ENCODE results near the gene LIPE. TPM values are rescaled to one million over a fixed set of nuclear protein-coding genes. Genes with fewer than 3 reads are reported as not detected.
A peak's percentile ranks its signal among the peaks of the same experiment; 100 is the strongest.
"Not testable (repeated sequence)": the region's sequence is repeated elsewhere in the genome, so short reads cannot be mapped to it uniquely, and the experiment has no call there.

Gene LIPE
- total and polyA plus RNA-seq, 4 donors: 6.7 to 34.2 (median 20.1) TPM

DNA sequence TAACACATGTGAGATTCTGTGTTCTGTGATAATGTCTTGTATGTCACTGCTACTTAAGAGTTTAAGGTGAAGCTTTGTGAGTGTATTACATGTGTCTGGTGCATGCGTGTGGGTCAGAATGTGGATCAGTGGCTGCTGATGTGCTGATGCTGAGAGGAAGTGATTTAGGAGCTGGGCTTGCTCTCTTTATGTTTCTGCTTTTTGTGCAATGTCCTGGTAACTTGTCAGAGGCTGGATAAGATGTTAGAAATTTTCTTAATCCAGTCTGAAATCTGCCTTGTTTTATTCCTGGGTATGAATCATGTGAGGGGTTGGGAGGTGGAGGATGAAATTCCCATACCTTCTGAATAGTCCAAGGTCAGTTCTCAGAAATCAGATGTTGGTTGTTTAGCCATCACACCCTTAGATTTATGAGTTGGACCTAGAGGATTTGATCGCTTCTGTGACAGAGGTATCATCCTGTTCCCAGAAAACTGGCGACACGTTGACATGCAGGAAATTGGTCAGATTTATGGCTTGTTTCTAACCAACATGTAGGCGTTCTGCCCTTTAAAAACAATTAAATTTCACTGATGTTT lies 40.1 kb upstream of the LIPE start:
- Histone ChIP-seq H3K4me3 (ENCODE audit: low read depth, low read length) (no peak overlapping the region), H3K9me3 (ENCODE audit: control insufficient read depth, insufficient read depth, low read length) (no peaks in the 10 kb centered on the region), H3K36me3 (ENCODE audit: control insufficient read depth, insufficient read depth, low read length) (no peaks in the 10 kb centered on the region), H3K4me1 (ENCODE audit: control insufficient read depth, insufficient read depth, low read length) (peaks cover 7% of the 10 kb centered on the region), H3K27me3 (ENCODE audit: control insufficient read depth, insufficient read depth, low read length) (no peaks in the 10 kb centered on the region), H3K27ac (ENCODE audit: low read depth, low read length) (no peak overlapping the region)
- 57% methylated on average over 4 of the region's 5 CpGs for WGBS (ENCODE audit: insufficient coverage)
- no peak for DNase-seq (ENCODE audit: low read depth in 4 of 6, low spot score in 6 of 6)

DNA sequence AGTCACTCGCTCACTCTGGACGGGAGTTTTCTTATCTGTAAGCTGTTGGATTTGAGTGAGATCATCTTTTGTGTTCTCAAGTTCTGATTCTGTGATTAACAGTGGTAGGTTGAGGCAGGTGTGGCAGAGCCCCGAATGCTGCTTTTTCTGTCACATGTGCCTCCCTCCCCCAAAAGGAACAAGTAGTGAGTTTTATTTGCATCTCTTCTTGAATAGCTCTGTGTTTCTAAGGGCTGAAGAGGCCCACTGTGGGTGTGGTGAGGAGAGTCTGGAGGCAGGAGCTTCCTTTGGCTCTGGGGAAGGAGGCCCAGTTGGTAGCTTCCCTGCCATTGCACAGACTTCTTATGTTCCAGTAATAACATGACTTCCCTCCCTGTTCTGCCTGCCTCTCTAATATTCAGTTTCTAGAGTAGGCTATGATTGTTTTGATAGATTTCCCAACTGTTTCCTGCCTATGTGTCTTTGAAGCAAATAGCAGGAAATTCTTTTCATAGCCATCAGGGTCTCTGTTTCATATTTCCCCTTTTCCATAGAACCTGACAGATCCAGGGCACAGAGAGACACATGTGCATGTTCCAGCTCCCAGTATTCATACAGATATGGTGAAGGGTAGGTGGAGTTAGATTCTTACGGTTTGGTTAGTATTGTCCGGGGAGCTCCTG lies 39.5 kb upstream of the LIPE start:
- H3K36me3 ChIP-seq (ENCODE audit: control insufficient read depth, insufficient read depth, low read length): no peaks in the 10 kb centered on the region
- H3K4me3 ChIP-seq (ENCODE audit: low read depth, low read length): no peak overlapping the region
- peak overlapping the region; percentile 25 for H3K27ac ChIP-seq (ENCODE audit: low read depth, low read length)
- DNase-seq (ENCODE audit: low read depth in 4 of 6, low spot score in 6 of 6): peak in 1 of 6 donors; percentile 10
- H3K9me3 ChIP-seq (ENCODE audit: control insufficient read depth, insufficient read depth, low read length): no peaks in the 10 kb centered on the region
- 72% methylated on average over 3 of the region's 5 CpGs for WGBS (ENCODE audit: insufficient coverage)
- no peaks in the 10 kb centered on the region for H3K27me3 ChIP-seq (ENCODE audit: control insufficient read depth, insufficient read depth, low read length)
- peaks cover 7% of the 10 kb centered on the region for H3K4me1 ChIP-seq (ENCODE audit: control insufficient read depth, insufficient read depth, low read length)

DNA sequence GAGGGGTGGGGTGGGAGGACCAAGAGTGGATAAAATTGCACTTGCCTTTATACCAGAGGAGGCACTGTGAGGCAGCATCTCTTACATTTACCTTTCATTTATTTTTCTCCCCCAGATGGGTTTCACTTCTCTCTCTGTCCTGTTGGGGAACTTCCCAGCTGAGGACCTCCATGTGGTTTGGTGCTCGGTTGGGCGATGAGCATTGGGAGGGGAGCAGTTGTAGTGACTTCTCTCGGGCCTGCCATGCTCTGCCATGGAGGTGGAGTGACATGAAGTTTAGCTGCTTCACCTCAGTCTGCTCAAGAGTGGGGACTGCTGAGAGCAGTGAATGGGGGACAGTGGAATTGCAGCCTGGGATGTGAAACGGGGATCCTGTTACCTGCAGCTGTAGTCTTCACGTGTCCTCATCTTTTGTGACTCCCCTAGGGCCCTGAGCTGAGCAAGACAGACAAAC lies 38.7 kb upstream of the LIPE start:
- no peak overlapping the region for H3K4me3 ChIP-seq (ENCODE audit: low read depth, low read length)
- no peak for DNase-seq (ENCODE audit: low read depth in 4 of 6, low spot score in 6 of 6)
- H3K9me3 ChIP-seq (ENCODE audit: control insufficient read depth, insufficient read depth, low read length): no peaks in the 10 kb centered on the region
- H3K4me1 ChIP-seq (ENCODE audit: control insufficient read depth, insufficient read depth, low read length): peaks cover 11% of the 10 kb centered on the region
- WGBS (ENCODE audit: insufficient coverage): 75% methylated on average over 5 of the region's 5 CpGs
- no peak overlapping the region for H3K27ac ChIP-seq (ENCODE audit: low read depth, low read length)
- no peaks in the 10 kb centered on the region for H3K36me3 ChIP-seq (ENCODE audit: control insufficient read depth, insufficient read depth, low read length)
- no peaks in the 10 kb centered on the region for H3K27me3 ChIP-seq (ENCODE audit: control insufficient read depth, insufficient read depth, low read length)

DNA sequence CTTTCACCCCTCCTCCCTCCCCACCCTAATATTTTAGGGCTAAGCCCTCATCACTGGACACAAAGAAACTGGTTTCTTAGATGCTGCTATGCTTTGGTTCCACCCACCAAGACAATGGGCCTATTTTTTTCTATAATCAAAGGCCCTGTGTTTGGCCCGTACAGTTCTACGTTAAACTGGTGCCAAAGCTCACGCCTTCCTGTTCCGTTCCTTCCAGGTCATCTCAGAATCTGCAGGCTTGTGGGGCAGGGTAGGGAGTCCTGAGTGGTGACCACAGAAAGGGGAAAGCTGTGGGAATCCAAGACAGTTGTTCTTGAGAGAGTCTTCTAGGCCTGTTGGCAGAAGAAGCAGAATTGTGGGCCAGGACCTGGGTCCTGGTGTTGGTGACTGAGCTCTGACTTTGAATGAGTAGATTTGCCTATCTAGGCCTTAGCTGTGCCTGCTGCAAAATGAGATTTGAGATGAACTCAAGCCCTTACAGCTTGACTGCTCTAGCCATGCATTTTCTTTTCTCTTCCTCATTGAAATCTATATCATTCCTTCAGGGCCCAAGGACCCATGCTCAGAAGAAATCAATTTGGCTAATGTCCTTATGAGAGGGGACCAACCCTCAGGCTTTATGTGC lies 34.6 kb upstream of the LIPE start:
- peak overlapping the region; percentile 67 for H3K27ac ChIP-seq (ENCODE audit: low read depth, low read length)
- H3K27me3 ChIP-seq (ENCODE audit: control insufficient read depth, insufficient read depth, low read length): no peaks in the 10 kb centered on the region
- peaks cover 11% of the 10 kb centered on the region for H3K4me1 ChIP-seq (ENCODE audit: control insufficient read depth, insufficient read depth, low read length)
- 26% methylated on average over 4 of the region's 4 CpGs for WGBS (ENCODE audit: insufficient coverage)
- H3K9me3 ChIP-seq (ENCODE audit: control insufficient read depth, insufficient read depth, low read length): no peaks in the 10 kb centered on the region
- peak in 1 of 6 donors; percentile 21 for DNase-seq (ENCODE audit: low read depth in 4 of 6, low spot score in 6 of 6)
- no peak overlapping the region for H3K4me3 ChIP-seq (ENCODE audit: low read depth, low read length)
- no peaks in the 10 kb centered on the region for H3K36me3 ChIP-seq (ENCODE audit: control insufficient read depth, insufficient read depth, low read length)

DNA sequence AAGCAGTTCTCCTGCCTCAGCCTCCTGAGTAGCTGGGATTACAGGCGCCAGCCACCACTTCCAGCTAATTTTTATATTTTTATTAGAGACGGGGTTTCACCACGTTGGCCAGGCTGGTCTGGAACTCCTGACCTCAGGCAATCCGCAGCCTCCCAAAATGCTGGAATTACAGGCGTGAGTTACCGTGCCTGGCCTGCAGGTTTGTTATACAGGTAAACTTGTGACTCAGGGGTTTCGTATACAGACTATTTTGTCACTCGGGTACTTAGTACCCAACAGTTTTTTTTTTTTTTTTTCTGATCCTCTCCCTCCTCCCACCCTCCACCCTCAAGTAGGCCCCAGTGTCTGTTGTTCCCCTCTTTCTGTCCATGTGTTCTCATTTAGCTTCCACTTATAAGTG lies 34.0 kb upstream of the LIPE start:
- H3K27ac ChIP-seq (ENCODE audit: low read depth, low read length): peak overlapping the region; percentile 52
- H3K9me3 ChIP-seq (ENCODE audit: control insufficient read depth, insufficient read depth, low read length); H3K4me1 ChIP-seq (ENCODE audit: control insufficient read depth, insufficient read depth, low read length); DNase-seq (ENCODE audit: low read depth in 4 of 6, low spot score in 6 of 6); H3K4me3 ChIP-seq (ENCODE audit: low read depth, low read length); H3K36me3 ChIP-seq (ENCODE audit: control insufficient read depth, insufficient read depth, low read length); H3K27me3 ChIP-seq (ENCODE audit: control insufficient read depth, insufficient read depth, low read length): not testable (repeated sequence)
- WGBS (ENCODE audit: insufficient coverage): 95% methylated on average over 3 of the region's 8 CpGs

DNA sequence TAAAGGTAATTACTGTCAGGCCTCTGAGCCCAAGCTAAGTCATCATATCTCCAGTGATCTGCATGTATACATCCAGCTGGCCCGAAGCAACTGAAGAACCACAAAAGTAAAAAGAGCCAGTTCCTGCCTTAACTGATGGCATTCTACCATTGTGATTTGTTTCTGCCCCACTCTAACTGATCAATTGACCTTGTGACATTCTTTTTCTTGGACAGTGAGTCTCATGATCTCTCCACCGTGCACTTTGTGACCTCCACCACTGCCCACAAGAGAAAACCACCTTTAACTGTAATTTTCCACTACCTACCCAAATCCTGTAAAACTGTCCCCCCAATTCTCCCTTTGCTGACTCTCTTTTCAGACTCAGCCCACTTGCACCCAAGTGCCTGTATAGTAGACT lies 32.7 kb upstream of the LIPE start:
- no peaks in the 10 kb centered on the region for H3K27me3 ChIP-seq (ENCODE audit: control insufficient read depth, insufficient read depth, low read length)
- no peak for DNase-seq (ENCODE audit: low read depth in 4 of 6, low spot score in 6 of 6)
- H3K4me3 ChIP-seq (ENCODE audit: low read depth, low read length): no peak overlapping the region
- H3K4me1 ChIP-seq (ENCODE audit: control insufficient read depth, insufficient read depth, low read length): peaks cover 5% of the 10 kb centered on the region
- H3K9me3 ChIP-seq (ENCODE audit: control insufficient read depth, insufficient read depth, low read length): no peaks in the 10 kb centered on the region
- H3K27ac ChIP-seq (ENCODE audit: low read depth, low read length): no peak overlapping the region
- no peaks in the 10 kb centered on the region for H3K36me3 ChIP-seq (ENCODE audit: control insufficient read depth, insufficient read depth, low read length)
- 100% methylated on average over 2 of the region's 2 CpGs for WGBS (ENCODE audit: insufficient coverage)

DNA sequence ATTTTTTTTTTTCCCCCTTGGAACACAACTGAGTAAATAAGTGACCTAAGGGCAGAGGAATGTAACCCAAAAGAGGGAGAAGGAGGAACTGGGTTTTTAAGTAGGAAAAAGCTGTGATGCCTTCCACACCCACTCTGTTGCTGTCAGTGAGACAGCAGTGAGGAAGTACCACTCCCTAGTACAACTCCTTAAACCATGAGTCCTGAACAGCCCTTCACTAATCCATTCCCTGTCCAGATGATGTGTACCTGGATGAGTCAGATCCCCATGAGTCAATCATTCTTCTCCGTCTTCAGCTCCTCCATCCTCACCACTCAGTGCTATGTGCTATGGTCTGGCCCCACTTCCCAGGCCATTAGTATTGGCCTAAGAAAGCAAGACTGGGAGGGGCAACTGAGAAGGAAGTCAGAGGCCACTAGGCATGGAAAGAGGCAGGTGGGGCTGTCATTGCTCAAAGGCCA lies 28.5 kb upstream of the LIPE start:
- Histone ChIP-seq H3K27ac (ENCODE audit: low read depth, low read length) (no peak overlapping the region), H3K36me3 (ENCODE audit: control insufficient read depth, insufficient read depth, low read length) (no peaks in the 10 kb centered on the region), H3K27me3 (ENCODE audit: control insufficient read depth, insufficient read depth, low read length) (no peaks in the 10 kb centered on the region), H3K4me3 (ENCODE audit: low read depth, low read length) (no peak overlapping the region), H3K4me1 (ENCODE audit: control insufficient read depth, insufficient read depth, low read length) (no peaks in the 10 kb centered on the region), H3K9me3 (ENCODE audit: control insufficient read depth, insufficient read depth, low read length) (no peaks in the 10 kb centered on the region)
- DNase-seq (ENCODE audit: low read depth in 4 of 6, low spot score in 6 of 6): no peak
- WGBS (ENCODE audit: insufficient coverage): no CpG with 5 or more reads among the region's 1 CpG

DNA sequence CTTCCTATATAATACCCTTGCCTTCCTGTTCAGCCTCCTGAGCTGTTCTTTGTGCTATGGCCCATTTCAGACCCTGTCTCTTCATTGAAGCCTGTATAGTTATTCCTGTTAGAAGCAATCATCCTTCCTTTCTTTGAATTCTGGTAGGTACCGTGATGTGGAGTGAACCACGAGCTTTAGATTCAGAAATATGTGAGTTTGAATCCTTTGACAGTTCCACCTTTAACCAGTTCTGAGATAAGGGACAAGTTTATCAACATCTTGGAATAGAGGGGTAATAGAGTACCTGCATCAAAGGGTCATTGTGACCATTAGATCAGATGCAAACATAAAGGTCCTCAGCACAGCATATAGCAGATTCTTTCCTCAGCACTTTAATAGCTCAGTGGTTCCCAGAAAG lies 27.9 kb upstream of the LIPE start:
- no peaks in the 10 kb centered on the region for H3K36me3 ChIP-seq (ENCODE audit: control insufficient read depth, insufficient read depth, low read length)
- no peaks in the 10 kb centered on the region for H3K9me3 ChIP-seq (ENCODE audit: control insufficient read depth, insufficient read depth, low read length)
- H3K4me3 ChIP-seq (ENCODE audit: low read depth, low read length): no peak overlapping the region
- WGBS (ENCODE audit: insufficient coverage): no CpG with 5 or more reads among the region's 2 CpGs
- no peak for DNase-seq (ENCODE audit: low read depth in 4 of 6, low spot score in 6 of 6)
- no peaks in the 10 kb centered on the region for H3K4me1 ChIP-seq (ENCODE audit: control insufficient read depth, insufficient read depth, low read length)
- no peak overlapping the region for H3K27ac ChIP-seq (ENCODE audit: low read depth, low read length)
- H3K27me3 ChIP-seq (ENCODE audit: control insufficient read depth, insufficient read depth, low read length): no peaks in the 10 kb centered on the region

DNA sequence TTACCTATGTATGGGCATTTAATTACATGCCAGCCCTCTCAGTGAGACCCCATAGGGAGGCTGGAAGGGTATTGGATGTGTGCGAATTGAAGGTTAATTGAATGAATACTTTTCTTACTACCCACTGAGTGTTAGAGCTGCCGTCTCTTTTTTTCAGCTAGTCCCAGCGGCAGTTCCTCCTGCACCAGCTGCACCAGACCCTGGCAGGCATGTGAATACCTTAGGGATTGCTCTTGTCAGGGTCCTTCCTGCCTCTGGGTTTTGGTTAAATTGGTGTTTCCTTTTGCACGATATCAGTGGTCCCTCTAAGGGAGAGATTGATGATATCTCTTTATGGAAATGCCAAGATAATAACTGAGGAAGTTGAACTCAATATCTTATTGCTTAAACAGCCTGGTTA lies 25.4 kb upstream of the LIPE start:
- Histone ChIP-seq H3K27ac (ENCODE audit: low read depth, low read length) (no peak overlapping the region), H3K9me3 (ENCODE audit: control insufficient read depth, insufficient read depth, low read length) (no peaks in the 10 kb centered on the region), H3K4me1 (ENCODE audit: control insufficient read depth, insufficient read depth, low read length) (no peaks in the 10 kb centered on the region), H3K27me3 (ENCODE audit: control insufficient read depth, insufficient read depth, low read length) (no peaks in the 10 kb centered on the region), H3K36me3 (ENCODE audit: control insufficient read depth, insufficient read depth, low read length) (no peaks in the 10 kb centered on the region), H3K4me3 (ENCODE audit: low read depth, low read length) (no peak overlapping the region)
- WGBS (ENCODE audit: insufficient coverage): no CpG with 5 or more reads among the region's 4 CpGs
- DNase-seq (ENCODE audit: low read depth in 4 of 6, low spot score in 6 of 6): no peak
